Loucy (cell line): ENCODE data around the gene RFESD.

Experiments
- EZH2phosphoT487 ChIP-seq: fragments of 200-600 bp; IDR thresholded peaks from 2 replicates; pipeline ENCODE4 v1.6.1; 2018; ENCODE audit warnings: antibody characterized with exemption, mild to moderate bottlenecking, moderate library complexity, borderline replicate concordance
- TF ChIP-seq, protein P1 (sequence below): fragments of 200-600 bp; sonication (generic); conservative IDR thresholded peaks from 2 replicates; pipeline ENCODE4 v1.5.1; 2014; ENCODE audit warnings: mild to moderate bottlenecking, antibody characterized with exemption, low read length

GRCh38 chr5:95667061-95667618, 20.6 kb downstream of the RFESD start:
- TF ChIP-seq, protein P1, sequence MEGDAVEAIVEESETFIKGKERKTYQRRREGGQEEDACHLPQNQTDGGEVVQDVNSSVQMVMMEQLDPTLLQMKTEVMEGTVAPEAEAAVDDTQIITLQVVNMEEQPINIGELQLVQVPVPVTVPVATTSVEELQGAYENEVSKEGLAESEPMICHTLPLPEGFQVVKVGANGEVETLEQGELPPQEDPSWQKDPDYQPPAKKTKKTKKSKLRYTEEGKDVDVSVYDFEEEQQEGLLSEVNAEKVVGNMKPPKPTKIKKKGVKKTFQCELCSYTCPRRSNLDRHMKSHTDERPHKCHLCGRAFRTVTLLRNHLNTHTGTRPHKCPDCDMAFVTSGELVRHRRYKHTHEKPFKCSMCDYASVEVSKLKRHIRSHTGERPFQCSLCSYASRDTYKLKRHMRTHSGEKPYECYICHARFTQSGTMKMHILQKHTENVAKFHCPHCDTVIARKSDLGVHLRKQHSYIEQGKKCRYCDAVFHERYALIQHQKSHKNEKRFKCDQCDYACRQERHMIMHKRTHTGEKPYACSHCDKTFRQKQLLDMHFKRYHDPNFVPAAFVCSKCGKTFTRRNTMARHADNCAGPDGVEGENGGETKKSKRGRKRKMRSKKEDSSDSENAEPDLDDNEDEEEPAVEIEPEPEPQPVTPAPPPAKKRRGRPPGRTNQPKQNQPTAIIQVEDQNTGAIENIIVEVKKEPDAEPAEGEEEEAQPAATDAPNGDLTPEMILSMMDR = no peak
- no peak for TF ChIP-seq EZH2phosphoT487
